Body of pancreas (tissue), 4 donors: ENCODE results near the gene PTHLH. TPM values are rescaled to one million over a fixed set of nuclear protein-coding genes. Genes with fewer than 3 reads are reported as not detected.

Experiments
- ATAC-seq: fragments of 150-250 bp; one replicate; pipeline ENCODE4 v1.9.1; 2016
- DNase-seq, 4 donors: peaks; one replicate each; pipeline ENCODE4 v3.0.0-alpha.2; 2019
- H3K27ac ChIP-seq, 4 donors: fragments of 200-600 bp; sonication (generic); 1 replicate in 3 of 4; 2 replicates in 1 of 4; pipeline versions ENCODE4 v1.5.1 to v1.6.1; 2016 to 2019; ENCODE audit warnings: mild to moderate bottlenecking in 1 of 4, mixed read lengths in 1 of 4, moderate library complexity in 1 of 4
- H3K27me3 ChIP-seq, 2 donors: fragments of 200-600 bp; sonication (generic); one replicate each; pipeline ENCODE4 v1.6.0; 2016; ENCODE audit warnings: mild to moderate bottlenecking in 1 of 2
- H3K36me3 ChIP-seq, 2 donors: fragments of 200-600 bp; sonication (generic); replicated peaks in 1 of 2; 2 replicates each; pipeline ENCODE4 v1.5.1; 2016; ENCODE audit warnings: low read depth in 2 of 2; ENCODE audit not compliant: insufficient read depth in 1 of 2
- H3K4me1 ChIP-seq: fragments of 200-600 bp; sonication (generic); one replicate; pipeline ENCODE4 v1.6.0; 2016
- H3K4me3 ChIP-seq, 2 donors: fragments of 200-600 bp; sonication (generic); 1 replicate in 1 of 2; 2 replicates in 1 of 2; pipeline ENCODE4 v1.5.1; 2016 to 2019
- H3K9me3 ChIP-seq, 3 donors: fragments of 200-600 bp; sonication (generic); 1 replicate in 2 of 3; 2 replicates in 1 of 3; pipeline ENCODE4 v1.5.1; 2016
- CTCF ChIP-seq, 7 experiments: fragments of 450-650 bp in 4 of 7; fragments of 200-600 bp in 3 of 7; sonication (generic) in 3 of 7; IDR thresholded peaks; one replicate each; pipeline ENCODE4 v1.5.1; 2016 to 2019; ENCODE audit warnings: antibody characterized with exemption in 7 of 7
- POLR2A ChIP-seq, 3 donors: fragments of 450-650 bp; IDR thresholded peaks; one replicate each; pipeline ENCODE4 v1.6.1; 2016; ENCODE audit warnings: antibody characterized with exemption in 3 of 3, mild to moderate bottlenecking in 2 of 3
- WGBS, 2 donors: methylation state at CpG; one replicate each; pipeline ENCODE4 v1.1.5; 2017; 5-methylcytosine and 5-hydroxymethylcytosine counted together
- intact Hi-C: fragments of 100-400 bp; cut with DNase I; formaldehyde crosslinking; loops from one replicate; pipeline ENCODE4 v1.15.1; 2023
- small RNA-seq: library from RNA; depleted of rRNA; stranded (forward); fragments of <200 nt; gene quantifications from one replicate; pipeline ENCODE3, GENCODE V24; 2016
- total RNA-seq, 2 donors: library from RNA; depleted of rRNA; stranded (reverse); fragments of >200 nt; gene quantifications; one replicate each; pipeline ENCODE4 v1.1.0, GENCODE V29; 2016

The PTHLH gene
- total RNA-seq, 2 donors from 2014 or later: 0.78 TPM; not detected in 1

- TF ChIP-seq CTCF (IDR thresholded peaks at IDR 0.05): no peak
- no peak for TF ChIP-seq POLR2A (IDR thresholded peaks at IDR 0.05)
- Histone ChIP-seq H3K9me3 (no peaks in the 10 kb centered on the region), H3K27ac (no peak overlapping the region), H3K4me1 (no peaks in the 10 kb centered on the region), H3K36me3 (no peaks in the 10 kb centered on the region), H3K27me3 (no peaks in the 10 kb centered on the region), H3K4me3 (no peak overlapping the region)
- DNase-seq: no peak
- no peak for ATAC-seq
- intact Hi-C loops: no loop called here
- WGBS, 2 donors: 74 to 95% methylated on average over 1 of the region's 1 CpG
These were observed 57.0 kb downstream of the PTHLH start for GRCh38 chr12:27915536-27915935.

GRCh38 chr12:27915021-27915420 is 57.5 kb downstream of the PTHLH start:
- Histone ChIP-seq H3K9me3 (no peaks in the 10 kb centered on the region), H3K36me3 (no peaks in the 10 kb centered on the region), H3K4me3 (no peak overlapping the region), H3K4me1 (no peaks in the 10 kb centered on the region), H3K27me3 (no peaks in the 10 kb centered on the region), H3K27ac (no peak overlapping the region)
- WGBS, 2 donors: 32 to 56% methylated on average over 3 of the region's 3 CpGs
- DNase-seq (no peak), ATAC-seq (no peak)
- TF ChIP-seq POLR2A (IDR thresholded peaks at IDR 0.05) (no peak), CTCF (IDR thresholded peaks at IDR 0.05) (no peak)
- intact Hi-C loops: no loop called here

DNA sequence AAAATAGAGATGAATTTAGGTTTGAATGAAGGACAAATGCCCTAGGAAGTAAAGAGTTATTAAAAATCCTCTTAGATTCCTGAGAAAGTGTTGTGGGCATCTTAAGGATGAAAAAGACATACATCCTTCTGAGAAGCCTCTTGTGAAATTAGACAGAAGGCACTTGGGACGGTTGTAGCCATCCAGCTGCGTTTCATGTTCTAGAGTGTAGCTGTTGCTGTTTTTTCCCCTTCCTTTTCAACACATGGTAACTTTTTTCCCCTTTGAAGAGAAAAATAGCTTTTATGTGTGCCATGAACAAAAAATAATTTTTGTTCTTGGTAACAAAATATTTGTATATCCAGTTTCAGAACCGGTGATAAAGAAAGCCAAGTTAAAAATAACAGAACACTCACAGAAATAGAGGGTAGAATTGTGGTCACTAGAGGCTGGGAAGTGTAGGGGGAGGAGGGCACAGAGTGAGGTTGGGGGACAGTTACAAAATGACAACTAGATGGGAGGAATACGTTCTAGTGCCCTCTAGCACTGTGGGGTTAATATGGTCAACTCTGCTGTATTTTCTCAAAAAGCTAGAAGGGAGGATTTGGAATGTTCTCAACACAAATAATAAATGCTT is 58.4 kb downstream of the PTHLH start:
- Histone ChIP-seq H3K27ac (no peak overlapping the region), H3K9me3 (no peaks in the 10 kb centered on the region), H3K27me3 (no peaks in the 10 kb centered on the region), H3K4me3 (no peak overlapping the region), H3K36me3 (no peaks in the 10 kb centered on the region), H3K4me1 (no peaks in the 10 kb centered on the region)
- WGBS, 2 donors: 76 to 90% methylated on average over 4 of the region's 4 CpGs
- no peak for DNase-seq
- TF ChIP-seq POLR2A (IDR thresholded peaks at IDR 0.05) (no peak), CTCF (IDR thresholded peaks at IDR 0.05) (no peak)
- intact Hi-C loops: no loop called here
- no peak for ATAC-seq

DNA sequence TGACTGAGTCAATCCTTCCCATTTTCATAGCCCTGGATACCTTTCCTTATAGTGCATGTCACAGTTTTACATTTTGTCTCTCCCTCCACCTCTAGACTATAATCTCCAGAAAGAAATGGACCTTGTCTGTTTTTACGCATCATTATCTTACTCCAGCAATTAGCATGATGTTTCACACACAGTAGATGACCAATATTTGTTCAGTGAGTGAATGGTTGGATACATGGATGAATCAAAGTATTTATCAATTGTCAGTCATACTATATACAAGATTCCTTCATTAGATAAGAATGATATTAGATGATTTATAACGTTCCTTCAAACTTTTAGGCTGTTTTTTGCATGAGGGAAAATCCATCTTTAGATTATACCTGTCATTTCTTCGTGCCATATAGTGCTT is 61.1 kb downstream of the PTHLH start:
- Histone ChIP-seq H3K4me1 (no peaks in the 10 kb centered on the region), H3K36me3 (no peaks in the 10 kb centered on the region), H3K9me3 (no peaks in the 10 kb centered on the region), H3K27me3 (no peaks in the 10 kb centered on the region), H3K27ac (no peak overlapping the region), H3K4me3 (no peak overlapping the region)
- intact Hi-C loops: no loop called here
- TF ChIP-seq POLR2A (IDR thresholded peaks at IDR 0.05): no peak
- TF ChIP-seq CTCF (IDR thresholded peaks at IDR 0.05): no peak
- 69 to 79% methylated on average over 3 of the region's 3 CpGs for WGBS, 2 donors
- ATAC-seq (no peak), DNase-seq (no peak)

Small RNAs within 50 kb of the gene (small RNA-seq; reads per million reads assigned to genes)
- gene AC008011.1: not detected

Other genes with a start within 250 kb of the PTHLH start
- gene KLHL42, start 192.5 kb downstream of the PTHLH start, total RNA-seq: 10 to 100 TPM; 32.7 to 36.6 TPM
- not detected for gene MANSC4, start 192.5 kb downstream of the PTHLH start, total RNA-seq
- gene CCDC91, start 217.7 kb upstream of the PTHLH start, total RNA-seq: 10 to 100 TPM; 31.9 to 35.6 TPM